Testis (tissue), 2 donors: ENCODE measurements around the gene FCRL5.

ENCODE experiments used
- CTCF ChIP-seq, 3 experiments: fragments of 450-650 bp in 2 of 3; fragments of 200-600 bp in 1 of 3; sonication (generic) in 1 of 3; IDR thresholded peaks; one replicate each; pipeline ENCODE4 v1.5.1; 2016 to 2019; ENCODE audit warnings: antibody characterized with exemption in 3 of 3, mild to moderate bottlenecking in 2 of 3, moderate library complexity in 1 of 3
- POLR2A ChIP-seq: fragments of 450-650 bp; IDR thresholded peaks from one replicate; pipeline ENCODE4 v1.6.1; 2017; ENCODE audit warnings: antibody characterized with exemption, mild to moderate bottlenecking, moderate library complexity

- no peak for TF ChIP-seq CTCF (IDR thresholded peaks at IDR 0.05)
- TF ChIP-seq POLR2A: no peak
Observed at GRCh38 chr1:157542676-157543075, 9.6 kb downstream of the FCRL5 start.
